BLaER1 treated with 17β-estradiol and CSF1 and Interleukin-3, amounts not matched to agents 10 nM and 100 nM (cell line): Measurements from ENCODE around the gene NYNRIN.

ENCODE experiments used
- H3K27ac ChIP-seq, 11 experiments: shearing (Covaris generic); formaldehyde crosslinking; 2 replicates each; pipeline ENCODE4 v1.8.1; 2022
- H3K27me3 ChIP-seq, 11 experiments: shearing (Covaris generic); formaldehyde crosslinking; 2 replicates each; pipeline ENCODE4 v1.8.1; 2022
- H3K36me3 ChIP-seq, 11 experiments: shearing (Covaris generic); formaldehyde crosslinking; 2 replicates each; pipeline ENCODE4 v1.8.1; 2022
- H3K4me1 ChIP-seq, 10 experiments: shearing (Covaris generic); formaldehyde crosslinking; 2 replicates each; pipeline ENCODE4 v1.8.1; 2022
- H3K4me2 ChIP-seq, 11 experiments: shearing (Covaris generic); formaldehyde crosslinking; 2 replicates each; pipeline ENCODE4 v1.8.1; 2022
- H3K4me3 ChIP-seq, 10 experiments: shearing (Covaris generic); formaldehyde crosslinking; 2 replicates each; pipeline ENCODE4 v1.8.1; 2022
- H3K9ac ChIP-seq, 11 experiments: shearing (Covaris generic); formaldehyde crosslinking; 2 replicates each; pipeline ENCODE4 v1.8.1; 2022
- H3K9me3 ChIP-seq, 11 experiments: shearing (Covaris generic); formaldehyde crosslinking; replicated peaks in 1 of 11; 2 replicates each; pipeline ENCODE4 v1.8.1; 2022
- H4K20me1 ChIP-seq, 11 experiments: shearing (Covaris generic); formaldehyde crosslinking; 2 replicates each; pipeline ENCODE4 v1.8.1; 2022
- Cebpa-rat ChIP-seq, 11 experiments: shearing (Covaris generic); IDR thresholded peaks; 2 replicates each; pipeline ENCODE4 v1.8.1; 2022

NYNRIN gene

DNA sequence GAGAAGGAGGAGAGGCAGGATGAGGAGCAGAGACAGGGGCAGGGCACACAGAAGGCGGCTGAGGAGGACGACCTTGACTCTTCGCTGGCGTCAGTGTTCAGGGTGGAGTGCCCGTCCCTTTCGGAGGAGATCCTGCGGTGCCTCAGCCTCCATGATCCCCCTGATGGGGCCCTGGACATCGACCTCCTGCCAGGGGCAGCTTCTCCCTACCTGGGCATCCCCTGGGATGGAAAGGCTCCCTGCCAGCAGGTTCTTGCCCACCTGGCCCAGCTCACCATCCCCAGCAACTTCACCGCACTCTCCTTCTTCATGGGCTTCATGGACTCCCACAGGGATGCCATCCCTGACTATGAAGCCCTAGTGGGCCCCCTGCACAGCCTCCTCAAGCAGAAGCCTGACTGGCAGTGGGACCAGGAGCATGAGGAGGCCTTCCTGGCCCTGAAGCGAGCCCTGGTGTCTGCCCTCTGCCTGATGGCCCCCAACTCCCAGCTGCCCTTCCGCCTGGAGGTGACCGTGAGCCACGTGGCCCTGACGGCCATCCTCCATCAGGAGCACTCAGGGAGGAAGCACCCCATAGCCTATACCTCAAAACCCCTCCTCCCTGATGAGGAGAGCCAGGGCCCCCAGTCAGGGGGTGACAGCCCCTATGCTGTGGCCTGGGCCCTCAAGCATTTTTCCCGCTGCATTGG, 16.1 kb downstream of the NYNRIN start:
- Histone ChIP-seq H4K20me1 (peaks cover 0 to 4% (median 0%) of the 10 kb centered on the region in 11 experiments; a peak in 2 of 22 replicates), H3K4me2 (no peak overlapping the region), H3K4me3 (no peak overlapping the region), H3K9me3 (no peaks in the 10 kb centered on the region), H3K27ac (no peak overlapping the region), H3K9ac (no peak overlapping the region), H3K36me3 (peaks cover 0 to 58% (median 31%) of the 10 kb centered on the region in 11 experiments; a peak in 19 of 22 replicates), H3K4me1 (peaks cover 10 to 61% (median 46%) of the 10 kb centered on the region in 10 experiments; a peak in 17 of 20 replicates), H3K27me3 (no peaks in the 10 kb centered on the region)
- no peak for TF ChIP-seq Cebpa-rat (IDR thresholded peaks at IDR 0.05)

DNA sequence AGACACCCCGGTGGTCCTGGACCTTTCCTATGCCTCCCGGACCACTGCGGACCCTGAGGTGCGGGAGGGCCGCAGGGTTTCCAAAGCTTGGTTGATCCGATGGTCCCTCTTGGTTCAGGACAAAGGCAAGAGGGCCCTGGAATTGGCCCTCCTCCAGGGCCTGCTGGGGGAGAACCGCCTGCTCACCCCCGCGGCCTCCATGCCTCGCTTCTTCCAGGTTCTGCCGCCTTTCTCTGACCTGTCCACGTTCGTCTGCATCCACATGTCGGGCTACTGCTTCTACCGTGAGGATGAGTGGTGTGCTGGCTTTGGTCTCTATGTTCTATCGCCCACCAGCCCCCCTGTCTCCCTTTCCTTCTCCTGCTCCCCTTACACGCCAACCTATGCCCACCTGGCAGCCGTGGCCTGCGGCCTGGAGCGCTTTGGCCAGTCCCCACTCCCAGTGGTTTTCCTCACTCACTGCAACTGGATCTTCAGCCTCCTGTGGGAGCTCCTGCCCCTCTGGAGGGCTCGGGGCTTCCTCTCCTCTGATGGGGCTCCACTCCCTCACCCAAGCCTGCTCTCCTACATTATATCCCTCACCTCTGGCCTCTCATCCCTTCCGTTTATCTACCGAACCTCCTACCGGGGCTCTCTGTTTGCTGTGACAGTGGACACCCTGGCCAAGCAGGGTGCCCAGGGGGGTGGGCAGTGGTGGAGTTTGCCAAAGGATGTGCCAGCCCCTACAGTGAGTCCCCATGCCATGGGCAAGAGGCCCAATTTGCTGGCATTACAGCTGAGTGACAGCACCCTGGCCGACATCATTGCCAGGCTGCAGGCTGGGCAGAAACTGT, 16.8 kb downstream of the NYNRIN start:
- Histone ChIP-seq H3K9ac (no peak overlapping the region), H3K4me3 (no peak overlapping the region), H3K36me3 (peaks cover 0 to 51% (median 31%) of the 10 kb centered on the region in 11 experiments; a peak in 19 of 22 replicates), H3K4me2 (peak overlapping the region in 8 of 11 experiments; percentile 71 to 95 (median 82); a peak in 13 of 22 replicates), H4K20me1 (no peaks in the 10 kb centered on the region; a peak in 1 of 22 replicates), H3K4me1 (peaks cover 10 to 54% (median 41%) of the 10 kb centered on the region in 10 experiments; a peak in 17 of 20 replicates), H3K27ac (0 out of 22 replicates have a peak overlapping the region, but pooled peaks of 2 of the 11 experiments have one; percentile 7 to 47), H3K27me3 (peaks cover 0 to 7% (median 0%) of the 10 kb centered on the region in 11 experiments; a peak in 1 of 22 replicates), H3K9me3 (no peaks in the 10 kb centered on the region)
- no peak for TF ChIP-seq Cebpa-rat (IDR thresholded peaks at IDR 0.05)

DNA sequence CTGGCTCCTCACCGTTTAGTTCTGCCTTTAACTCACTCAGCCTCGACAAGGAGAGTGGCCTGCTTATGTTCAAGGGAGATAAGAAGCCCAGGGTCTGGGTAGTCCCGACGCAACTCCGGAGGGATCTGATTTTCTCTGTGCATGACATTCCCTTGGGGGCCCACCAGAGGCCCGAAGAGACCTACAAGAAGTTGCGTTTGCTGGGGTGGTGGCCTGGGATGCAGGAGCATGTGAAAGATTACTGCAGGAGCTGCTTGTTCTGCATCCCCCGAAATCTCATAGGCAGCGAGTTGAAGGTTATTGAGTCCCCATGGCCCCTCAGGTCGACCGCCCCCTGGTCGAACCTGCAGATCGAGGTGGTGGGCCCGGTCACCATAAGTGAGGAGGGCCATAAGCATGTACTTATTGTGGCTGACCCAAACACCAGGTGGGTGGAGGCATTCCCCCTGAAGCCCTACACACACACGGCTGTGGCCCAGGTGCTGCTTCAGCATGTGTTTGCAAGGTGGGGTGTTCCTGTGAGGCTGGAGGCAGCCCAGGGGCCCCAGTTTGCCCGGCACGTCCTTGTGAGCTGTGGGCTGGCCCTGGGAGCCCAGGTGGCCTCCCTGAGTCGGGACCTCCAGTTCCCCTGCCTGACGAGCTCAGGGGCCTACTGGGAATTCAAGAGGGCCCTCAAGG, 17.6 kb downstream of the NYNRIN start:
- Histone ChIP-seq H3K9ac (peak overlapping the region in 1 of 11 experiments; percentile 2; a peak in 2 of 22 replicates), H4K20me1 (no peaks in the 10 kb centered on the region; a peak in 1 of 22 replicates), H3K9me3 (no peaks in the 10 kb centered on the region), H3K4me1 (peaks cover 10 to 51% (median 36%) of the 10 kb centered on the region in 10 experiments; a peak in 17 of 20 replicates), H3K4me3 (no peak overlapping the region), H3K27me3 (peaks cover 0 to 7% (median 0%) of the 10 kb centered on the region in 11 experiments; a peak in 1 of 22 replicates), H3K36me3 (peaks cover 0 to 44% (median 31%) of the 10 kb centered on the region in 11 experiments; a peak in 19 of 22 replicates), H3K4me2 (peak overlapping the region in 10 of 11 experiments; percentile 7 to 95 (median 80); a peak in 18 of 22 replicates), H3K27ac (peak overlapping the region in 4 of 11 experiments; percentile 2 to 60 (median 28); a peak in 6 of 22 replicates)
- no peak for TF ChIP-seq Cebpa-rat (IDR thresholded peaks at IDR 0.05)

DNA sequence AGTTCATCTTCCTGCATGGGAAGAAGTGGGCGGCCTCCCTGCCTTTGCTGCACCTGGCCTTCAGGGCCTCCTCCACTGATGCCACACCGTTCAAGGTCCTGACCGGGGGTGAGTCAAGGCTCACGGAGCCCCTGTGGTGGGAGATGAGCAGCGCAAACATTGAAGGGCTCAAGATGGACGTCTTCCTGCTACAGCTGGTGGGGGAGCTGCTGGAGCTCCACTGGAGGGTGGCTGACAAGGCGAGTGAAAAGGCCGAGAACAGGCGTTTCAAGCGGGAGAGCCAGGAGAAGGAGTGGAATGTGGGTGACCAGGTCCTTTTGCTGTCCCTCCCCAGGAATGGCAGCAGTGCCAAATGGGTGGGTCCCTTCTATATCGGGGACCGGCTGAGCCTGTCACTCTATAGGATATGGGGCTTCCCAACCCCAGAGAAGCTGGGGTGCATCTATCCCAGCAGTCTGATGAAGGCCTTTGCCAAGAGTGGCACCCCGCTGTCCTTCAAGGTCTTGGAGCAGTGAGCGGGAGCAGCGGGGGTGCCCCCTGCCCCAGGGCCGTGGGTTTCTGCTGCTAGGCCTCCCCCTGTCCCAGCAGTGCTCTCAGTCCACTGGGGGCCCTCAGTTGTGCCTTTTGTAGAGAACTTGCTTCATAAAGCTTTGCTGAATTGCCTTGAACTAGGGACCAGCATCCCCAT, 18.3 kb downstream of the NYNRIN start:
- Histone ChIP-seq H3K36me3 (peaks cover 0 to 40% (median 31%) of the 10 kb centered on the region in 11 experiments; a peak in 19 of 22 replicates), H3K4me2 (peak overlapping the region; percentile 6 to 95 (median 79); a peak in 19 of 22 replicates), H3K27me3 (peaks cover 0 to 7% (median 0%) of the 10 kb centered on the region in 11 experiments; a peak in 1 of 22 replicates), H3K9ac (peak overlapping the region in 2 of 11 experiments; percentile 2 to 50; a peak in 4 of 22 replicates), H3K4me3 (no peak overlapping the region), H3K27ac (peak overlapping the region in 4 of 11 experiments; percentile 2 to 60 (median 28); a peak in 6 of 22 replicates), H3K9me3 (no peaks in the 10 kb centered on the region), H3K4me1 (peaks cover 11 to 51% (median 36%) of the 10 kb centered on the region in 10 experiments), H4K20me1 (no peaks in the 10 kb centered on the region)
- TF ChIP-seq Cebpa-rat (IDR thresholded peaks at IDR 0.05), result no peak

DNA sequence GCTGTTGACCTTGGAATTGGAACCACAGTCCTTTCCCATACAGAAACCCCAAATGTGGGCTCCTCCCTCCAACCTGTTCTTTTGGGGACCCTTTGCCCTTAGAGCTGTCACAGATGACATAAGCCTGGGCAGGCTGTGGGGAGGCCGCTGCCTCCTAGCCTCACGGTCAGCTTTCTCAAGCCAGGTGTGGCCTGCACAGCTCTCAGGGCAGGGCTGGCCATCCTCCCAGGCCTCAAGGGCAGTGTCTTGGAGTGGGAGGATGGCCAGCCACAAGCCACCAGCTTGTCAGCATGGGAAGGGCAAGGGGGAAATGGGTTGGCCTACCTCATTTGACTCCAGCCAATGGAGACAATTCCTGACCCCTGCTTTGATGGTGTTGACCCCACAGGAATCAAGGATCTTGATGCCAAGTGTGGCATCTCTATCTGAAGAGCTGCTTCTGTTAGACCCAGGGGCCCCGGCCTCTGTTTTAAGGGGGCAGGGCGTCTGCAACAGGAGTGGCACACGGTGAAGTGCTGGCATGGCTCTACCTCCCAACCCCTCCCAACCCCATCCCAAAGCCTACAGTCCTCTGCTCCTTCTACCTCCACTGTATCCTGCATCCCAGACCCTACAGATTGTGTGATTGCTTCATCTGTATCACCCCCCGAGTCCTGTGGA, 19.2 kb downstream of the NYNRIN start:
- H3K27me3 ChIP-seq, result peaks cover 0 to 7% (median 0%) of the 10 kb centered on the region in 11 experiments; a peak in 1 of 22 replicates
- peaks cover 0 to 32% (median 27%) of the 10 kb centered on the region in 11 experiments; a peak in 19 of 22 replicates for H3K36me3 ChIP-seq
- H3K9me3 ChIP-seq, result no peaks in the 10 kb centered on the region
- H3K4me1 ChIP-seq, result peaks cover 19 to 56% (median 43%) of the 10 kb centered on the region in 10 experiments
- H4K20me1 ChIP-seq, result no peaks in the 10 kb centered on the region
- peak overlapping the region in 9 of 11 experiments; percentile 49 to 95 (median 80); a peak in 17 of 22 replicates for H3K4me2 ChIP-seq
- H3K27ac ChIP-seq, result 0 out of 22 replicates have a peak overlapping the region, but pooled peaks of 1 of the 11 experiments have one; percentile 60
- no peak overlapping the region for H3K4me3 ChIP-seq
- no peak for TF ChIP-seq Cebpa-rat (IDR thresholded peaks at IDR 0.05)
- H3K9ac ChIP-seq, result no peak overlapping the region

DNA sequence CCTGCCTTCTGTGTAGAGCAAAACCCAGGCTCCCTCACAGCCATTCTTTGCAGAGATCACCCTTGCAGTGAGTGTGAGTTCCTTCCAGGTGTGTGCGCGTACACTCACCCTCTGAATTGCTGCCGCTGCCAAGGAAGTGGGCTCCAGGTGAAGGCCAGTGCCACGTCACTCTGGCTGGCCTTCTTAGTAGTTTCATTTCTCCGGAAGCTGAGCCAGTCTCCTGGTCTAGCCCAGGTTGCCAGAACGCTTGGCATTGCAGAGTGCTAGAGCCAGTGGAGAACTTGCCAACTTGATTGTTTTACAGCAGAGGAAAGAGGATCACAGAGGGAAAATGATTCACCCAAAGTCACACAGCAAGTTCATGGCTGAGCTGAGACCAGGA, 19.7 kb downstream of the NYNRIN start:
- no peak overlapping the region for H3K27ac ChIP-seq
- H3K36me3 ChIP-seq, result peaks cover 0 to 27% (median 22%) of the 10 kb centered on the region in 11 experiments; a peak in 19 of 22 replicates
- H4K20me1 ChIP-seq, result no peaks in the 10 kb centered on the region
- peaks cover 0 to 9% (median 0%) of the 10 kb centered on the region in 11 experiments; a peak in 2 of 22 replicates for H3K27me3 ChIP-seq
- H3K4me3 ChIP-seq, result no peak overlapping the region
- no peak overlapping the region for H3K9ac ChIP-seq
- H3K9me3 ChIP-seq, result no peaks in the 10 kb centered on the region
- no peak for TF ChIP-seq Cebpa-rat (IDR thresholded peaks at IDR 0.05)
- H3K4me1 ChIP-seq, result peaks cover 25 to 61% (median 48%) of the 10 kb centered on the region in 10 experiments
- H3K4me2 ChIP-seq, result peak overlapping the region in 7 of 11 experiments; percentile 71 to 95 (median 83); a peak in 12 of 22 replicates

DNA sequence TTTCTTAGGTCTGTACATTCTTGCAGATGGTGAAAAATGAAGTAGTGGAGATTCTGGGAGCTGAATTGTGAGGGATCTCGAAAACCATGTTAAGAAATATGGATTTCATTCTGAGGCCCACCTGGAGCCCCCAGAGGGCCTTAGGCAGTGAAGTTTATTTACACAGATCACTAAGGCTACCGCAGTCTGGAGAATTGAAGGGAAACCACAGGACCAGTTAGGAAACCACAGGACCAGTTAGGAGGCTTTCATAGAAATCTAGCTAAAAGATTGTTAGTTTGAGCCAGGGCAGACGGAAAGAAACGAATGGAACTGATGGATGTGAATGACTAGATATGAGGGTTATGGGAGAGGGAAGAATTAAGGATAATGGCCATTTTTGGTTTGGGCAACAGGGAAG, 23.5 kb downstream of the NYNRIN start:
- Histone ChIP-seq H4K20me1 (no peaks in the 10 kb centered on the region), H3K27ac (peak overlapping the region in 1 of 11 experiments; percentile 5; a peak in 1 of 22 replicates), H3K4me3 (peak overlapping the region in 2 of 10 experiments; percentile 13 to 17; a peak in 1 of 20 replicates), H3K9ac (peak overlapping the region in 3 of 11 experiments; percentile 5 to 40 (median 28); a peak in 1 of 22 replicates), H3K27me3 (peaks cover 0 to 11% (median 0%) of the 10 kb centered on the region in 11 experiments; a peak in 2 of 22 replicates), H3K4me2 (peak overlapping the region; percentile 59 to 95 (median 85)), H3K9me3 (no peaks in the 10 kb centered on the region), H3K4me1 (peaks cover 30 to 76% (median 61%) of the 10 kb centered on the region in 10 experiments), H3K36me3 (no peaks in the 10 kb centered on the region)
- TF ChIP-seq Cebpa-rat (IDR thresholded peaks at IDR 0.05), result no peak
